Bronchial epithelial cell (primary cell): ENCODE measurements around the gene PTPN5. TPM values are rescaled to one million over a fixed set of nuclear protein-coding genes. Genes with fewer than 3 reads are reported as not detected.

ENCODE experiments used
- DNase-seq: peaks from one replicate; pipeline ENCODE4 v3.0.0-alpha.2; 2010; ENCODE audit warnings: low read depth
- FAIRE-seq: peaks from 2 replicates; lab custom pipeline; 2011; peaks lifted over from hg19 to GRCh38; lab: Jason Lieb, UNC
- H3K27me3 ChIP-seq: 2 replicates; pipeline ENCODE4 v1.5.1; 2011; ENCODE audit warnings: low read length; ENCODE audit not compliant: control insufficient read depth, insufficient read depth
- H3K36me3 ChIP-seq: 2 replicates; pipeline ENCODE4 v1.5.1; 2011; ENCODE audit warnings: low read length; ENCODE audit not compliant: control insufficient read depth, insufficient read depth
- H3K4me3 ChIP-seq: 2 replicates; pipeline ENCODE4 v1.5.1; 2011; ENCODE audit warnings: mild to moderate bottlenecking, low read depth, low read length, control low read depth
- CTCF ChIP-seq: IDR thresholded peaks from 2 replicates; pipeline ENCODE4 v1.5.1; 2011; ENCODE audit warnings: mild to moderate bottlenecking, moderate library complexity, low read length, control low read depth, inconsistent platforms; ENCODE audit not compliant: insufficient read depth, severe bottlenecking
- total RNA-seq: library from RNA; depleted of rRNA; stranded (reverse); fragments of >200 nt; gene quantifications from 2 replicates; pipeline ENCODE4 v1.2.1, GENCODE V29; 2014

PTPN5 gene
- total RNA-seq, 1 donor from 2014 or later = not detected

GRCh38 chr11:18739685-18740084 lies 51.9 kb downstream of the PTPN5 start:
- Histone ChIP-seq H3K36me3 (no peaks in the 10 kb centered on the region), H3K27me3 (no peaks in the 10 kb centered on the region), H3K4me3 (no peak overlapping the region)
- DNase-seq (no peak), FAIRE-seq (no peak)
- TF ChIP-seq CTCF = no peak

GRCh38 chr11:18737642-18738041 lies 54.0 kb downstream of the PTPN5 start:
- no peak for DNase-seq
- no peak for FAIRE-seq

DNA sequence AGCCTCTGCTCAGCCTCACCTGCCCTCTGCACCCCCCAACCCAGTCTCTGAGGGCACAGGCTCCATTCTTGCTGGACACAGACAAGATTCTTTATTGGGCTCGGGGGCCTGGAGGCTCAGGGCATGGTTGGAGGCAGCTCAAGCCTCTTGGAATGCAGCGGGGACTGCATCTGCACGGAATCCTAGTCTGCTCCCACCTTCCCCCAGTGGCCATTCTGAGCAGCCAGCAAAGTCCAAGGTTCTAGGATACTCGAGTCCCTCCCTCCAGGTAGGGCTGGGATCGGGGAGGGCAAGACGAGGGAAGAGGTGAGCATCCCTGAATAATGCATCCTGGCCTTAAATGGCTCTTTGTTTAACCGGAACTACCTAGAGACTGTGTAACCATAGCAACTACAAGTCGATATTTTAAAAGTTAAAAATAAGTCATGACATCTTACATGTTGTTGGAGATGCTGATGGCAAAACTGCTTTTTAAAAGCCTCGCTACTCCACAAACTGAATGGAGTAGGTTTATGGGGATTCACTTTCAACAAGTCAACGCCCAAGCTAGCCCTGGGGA lies 54.9 kb downstream of the PTPN5 start:
- H3K4me3 ChIP-seq = no peak overlapping the region
- FAIRE-seq (no peak), DNase-seq (no peak)
- no peak for TF ChIP-seq CTCF
- H3K36me3 ChIP-seq = no peaks in the 10 kb centered on the region
- H3K27me3 ChIP-seq = no peaks in the 10 kb centered on the region

More at GRCh38 chr11:18737642-18738041, 54.0 kb downstream of the PTPN5 start:
- Histone ChIP-seq H3K4me3 (no peak overlapping the region), H3K27me3 (no peaks in the 10 kb centered on the region), H3K36me3 (no peaks in the 10 kb centered on the region)
- TF ChIP-seq CTCF = no peak

DNA sequence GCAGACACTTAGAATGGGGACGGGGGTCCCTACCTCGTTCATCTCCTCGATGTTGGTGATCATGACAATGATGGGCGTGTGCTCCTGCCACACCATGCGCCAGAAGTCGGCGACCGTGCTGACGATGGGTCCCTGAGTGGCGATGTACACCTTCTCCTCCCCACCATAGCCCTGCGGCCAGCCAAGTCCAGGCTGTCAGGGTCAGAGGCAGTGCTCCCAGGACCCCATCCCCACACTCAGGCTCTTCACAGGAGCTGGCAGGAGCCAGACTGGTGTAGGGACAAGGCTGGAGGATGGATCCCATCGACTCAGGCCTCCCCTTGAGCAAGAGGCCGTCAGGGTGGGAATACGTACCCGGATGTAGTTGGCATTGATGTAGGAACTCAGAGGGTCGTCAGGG lies 58.4 kb downstream of the PTPN5 start:
- no peak for TF ChIP-seq CTCF
- Histone ChIP-seq H3K36me3 (no peaks in the 10 kb centered on the region), H3K27me3 (no peaks in the 10 kb centered on the region), H3K4me3 (no peak overlapping the region)
- FAIRE-seq (no peak), DNase-seq (no peak)

DNA sequence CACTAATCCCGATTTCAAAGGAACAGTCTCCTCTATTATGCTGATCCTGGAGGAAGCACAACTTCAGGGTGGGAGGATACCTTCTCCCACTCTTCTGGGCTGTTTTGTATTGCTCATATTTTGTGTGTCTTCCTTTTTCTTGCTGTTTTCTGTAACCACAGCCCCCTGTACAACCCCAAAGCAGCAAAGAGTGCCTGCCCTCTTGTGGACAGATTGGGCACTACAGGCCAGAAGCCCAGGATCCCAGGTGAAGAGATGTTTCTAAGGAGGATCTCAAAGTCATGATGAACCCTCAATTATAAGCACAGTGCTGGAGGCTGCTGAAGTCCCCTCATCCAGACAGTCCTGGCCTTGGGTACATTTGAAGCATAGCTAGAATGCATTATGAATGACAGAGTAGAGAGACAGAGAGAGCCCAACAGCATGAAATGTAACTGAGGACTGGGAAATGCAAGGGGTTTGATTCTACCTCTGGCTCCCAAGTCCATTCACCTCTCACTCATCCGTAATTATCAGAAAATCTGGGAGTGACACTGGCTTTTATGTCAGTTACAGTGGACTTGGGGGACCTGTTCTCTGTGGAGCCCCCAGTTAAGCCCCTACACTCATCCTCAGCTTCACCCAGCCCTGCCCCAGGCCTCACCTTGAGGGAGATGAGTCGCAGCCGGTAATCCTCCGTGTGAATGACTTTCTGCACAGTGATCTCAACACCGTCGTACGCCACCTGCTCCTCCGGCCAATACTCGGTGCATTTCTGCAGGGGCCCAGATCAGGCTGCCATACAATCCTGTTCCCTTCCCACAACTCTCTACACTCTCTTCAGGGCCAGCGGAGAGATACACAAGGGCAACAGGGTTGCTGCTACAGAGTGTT lies 59.4 kb downstream of the PTPN5 start:
- Histone ChIP-seq H3K27me3 (no peaks in the 10 kb centered on the region), H3K4me3 (no peak overlapping the region), H3K36me3 (no peaks in the 10 kb centered on the region)
- peak; percentile 26 for DNase-seq
- no peak for FAIRE-seq
- TF ChIP-seq CTCF = peak; percentile 89
